ENCODE measurements around the gene ASB18. TPM values are rescaled to one million over a fixed set of nuclear protein-coding genes. Genes with fewer than 3 reads are reported as not detected.

The ASB18 gene
- total RNA-seq, 1 donor from 2014 or later = not detected

GRCh38 chr2:236262238-236262637 is 2.0 kb downstream of the ASB18 start:
- H3K9me3 Mint-ChIP-seq = peaks cover 7% of the 10 kb centered on the region
- H3K4me3 Mint-ChIP-seq = no peak overlapping the region
- H3K4me1 Mint-ChIP-seq = no peaks in the 10 kb centered on the region
- intact Hi-C loops (cut with micrococcal nuclease) = no loop called here
- H3K27me3 Mint-ChIP-seq = no peaks in the 10 kb centered on the region
- no peaks in the 10 kb centered on the region for H3K36me3 Mint-ChIP-seq (ENCODE audit: low read depth)
- DNase-seq = no peak
- no peak overlapping the region for H3K27ac Mint-ChIP-seq

- Mint-ChIP-seq H3K27me3 (no peaks in the 10 kb centered on the region), H3K4me1 (no peaks in the 10 kb centered on the region), H3K4me3 (no peak overlapping the region), H3K9me3 (peaks cover 7% of the 10 kb centered on the region), H3K36me3 (ENCODE audit: low read depth) (no peaks in the 10 kb centered on the region), H3K27ac (no peak overlapping the region)
- intact Hi-C loops (cut with micrococcal nuclease) = no loop called here
- no peak for DNase-seq
Measured at GRCh38 chr2:236261452-236261851, 2.8 kb downstream of the ASB18 start.

GRCh38 chr2:236259371-236259770 is 4.8 kb downstream of the ASB18 start:
- no peaks in the 10 kb centered on the region for H3K27me3 Mint-ChIP-seq
- DNase-seq = no peak
- H3K27ac Mint-ChIP-seq = no peak overlapping the region
- no peaks in the 10 kb centered on the region for H3K36me3 Mint-ChIP-seq (ENCODE audit: low read depth)
- intact Hi-C loops (cut with micrococcal nuclease) = no loop called here
- no peak overlapping the region for H3K4me3 Mint-ChIP-seq
- peaks cover 7% of the 10 kb centered on the region for H3K9me3 Mint-ChIP-seq
- H3K4me1 Mint-ChIP-seq = no peaks in the 10 kb centered on the region

GRCh38 chr2:236257575-236257974 is 6.6 kb downstream of the ASB18 start:
- intact Hi-C loops (cut with micrococcal nuclease) = no loop called here
- Mint-ChIP-seq H3K27ac (no peak overlapping the region), H3K4me1 (no peaks in the 10 kb centered on the region), H3K9me3 (peaks cover 7% of the 10 kb centered on the region), H3K4me3 (no peak overlapping the region), H3K36me3 (ENCODE audit: low read depth) (no peaks in the 10 kb centered on the region), H3K27me3 (no peaks in the 10 kb centered on the region)
- no peak for DNase-seq

- Mint-ChIP-seq H3K9me3 (peaks cover 7% of the 10 kb centered on the region), H3K4me3 (no peak overlapping the region), H3K36me3 (ENCODE audit: low read depth) (no peaks in the 10 kb centered on the region), H3K4me1 (no peaks in the 10 kb centered on the region), H3K27ac (no peak overlapping the region), H3K27me3 (no peaks in the 10 kb centered on the region)
- no peak for DNase-seq
- intact Hi-C loops (cut with micrococcal nuclease) = no loop called here
Measured at GRCh38 chr2:236257136-236257535, 7.1 kb downstream of the ASB18 start.

GRCh38 chr2:236256366-236256985 is 7.7 kb downstream of the ASB18 start:
- no peak overlapping the region for H3K4me3 Mint-ChIP-seq
- DNase-seq = no peak
- intact Hi-C loops (cut with micrococcal nuclease) = no loop called here
- no peaks in the 10 kb centered on the region for H3K27me3 Mint-ChIP-seq
- H3K36me3 Mint-ChIP-seq (ENCODE audit: low read depth) = no peaks in the 10 kb centered on the region
- H3K4me1 Mint-ChIP-seq = no peaks in the 10 kb centered on the region
- no peak overlapping the region for H3K27ac Mint-ChIP-seq
- H3K9me3 Mint-ChIP-seq = peaks cover 3% of the 10 kb centered on the region

- Mint-ChIP-seq H3K4me1 (no peaks in the 10 kb centered on the region), H3K36me3 (ENCODE audit: low read depth) (no peaks in the 10 kb centered on the region), H3K4me3 (no peak overlapping the region), H3K27ac (no peak overlapping the region), H3K27me3 (peaks cover 6% of the 10 kb centered on the region), H3K9me3 (no peaks in the 10 kb centered on the region)
- DNase-seq = no peak
- intact Hi-C loops (cut with micrococcal nuclease) = no loop called here
Measured at GRCh38 chr2:236254674-236255073, 9.5 kb downstream of the ASB18 start.

- Mint-ChIP-seq H3K4me3 (no peak overlapping the region), H3K27ac (no peak overlapping the region), H3K27me3 (peaks cover 11% of the 10 kb centered on the region), H3K9me3 (no peaks in the 10 kb centered on the region), H3K36me3 (ENCODE audit: low read depth) (no peaks in the 10 kb centered on the region), H3K4me1 (no peaks in the 10 kb centered on the region)
- intact Hi-C loops (cut with micrococcal nuclease) = no loop called here
- DNase-seq = no peak
Measured at GRCh38 chr2:236254001-236254400, 10.2 kb downstream of the ASB18 start.

- intact Hi-C loops (cut with micrococcal nuclease) = no loop called here
- Mint-ChIP-seq H3K9me3 (no peaks in the 10 kb centered on the region), H3K4me1 (no peaks in the 10 kb centered on the region), H3K4me3 (no peak overlapping the region), H3K27ac (no peak overlapping the region), H3K27me3 (peaks cover 11% of the 10 kb centered on the region), H3K36me3 (ENCODE audit: low read depth) (no peaks in the 10 kb centered on the region)
- no peak for DNase-seq
Measured at GRCh38 chr2:236252602-236253001, 11.6 kb downstream of the ASB18 start.

GRCh38 chr2:236250909-236251579 is 13.2 kb downstream of the ASB18 start:
- Mint-ChIP-seq H3K4me1 (no peaks in the 10 kb centered on the region), H3K36me3 (ENCODE audit: low read depth) (no peaks in the 10 kb centered on the region), H3K9me3 (no peaks in the 10 kb centered on the region), H3K4me3 (no peak overlapping the region), H3K27me3 (peaks cover 11% of the 10 kb centered on the region), H3K27ac (no peak overlapping the region)
- intact Hi-C loops (cut with micrococcal nuclease) = no loop called here
- no peak for DNase-seq

GRCh38 chr2:236250286-236250685 is 13.9 kb downstream of the ASB18 start:
- H3K9me3 Mint-ChIP-seq = no peaks in the 10 kb centered on the region
- H3K27me3 Mint-ChIP-seq = peaks cover 11% of the 10 kb centered on the region
- no peaks in the 10 kb centered on the region for H3K4me1 Mint-ChIP-seq
- intact Hi-C loops (cut with micrococcal nuclease) = no loop called here
- no peak for DNase-seq
- no peak overlapping the region for H3K4me3 Mint-ChIP-seq
- H3K36me3 Mint-ChIP-seq (ENCODE audit: low read depth) = no peaks in the 10 kb centered on the region
- no peak overlapping the region for H3K27ac Mint-ChIP-seq

- Mint-ChIP-seq H3K9me3 (no peaks in the 10 kb centered on the region), H3K27ac (no peak overlapping the region), H3K36me3 (ENCODE audit: low read depth) (no peaks in the 10 kb centered on the region), H3K4me3 (no peak overlapping the region), H3K27me3 (peaks cover 11% of the 10 kb centered on the region), H3K4me1 (no peaks in the 10 kb centered on the region)
- DNase-seq = no peak
- intact Hi-C loops (cut with micrococcal nuclease) = no loop called here
Measured at GRCh38 chr2:236249066-236249465, 15.1 kb downstream of the ASB18 start.

- Mint-ChIP-seq H3K27me3 (peaks cover 11% of the 10 kb centered on the region), H3K27ac (no peak overlapping the region), H3K9me3 (no peaks in the 10 kb centered on the region), H3K4me1 (no peaks in the 10 kb centered on the region), H3K4me3 (no peak overlapping the region), H3K36me3 (ENCODE audit: low read depth) (no peaks in the 10 kb centered on the region)
- intact Hi-C loops (cut with micrococcal nuclease) = no loop called here
- no peak for DNase-seq
Measured at GRCh38 chr2:236246711-236247246, 17.4 kb downstream of the ASB18 start.

GRCh38 chr2:236244256-236244655 is 19.9 kb downstream of the ASB18 start:
- Mint-ChIP-seq H3K9me3 (no peaks in the 10 kb centered on the region), H3K4me3 (no peak overlapping the region), H3K4me1 (no peaks in the 10 kb centered on the region), H3K36me3 (ENCODE audit: low read depth) (no peaks in the 10 kb centered on the region), H3K27ac (no peak overlapping the region), H3K27me3 (peaks cover 8% of the 10 kb centered on the region)
- intact Hi-C loops (cut with micrococcal nuclease) = no loop called here
- no peak for DNase-seq

Data from activated CD4-positive, alpha-beta T cell treated with anti-CD3 and anti-CD28 coated beads, Interleukin-2, amount 10 ng/mL, durations not matched to agents 24 days and 14 days (primary cell).